Hepatocyte (in vitro differentiated cells): ENCODE data around the gene SMIM13. TPM values are rescaled to one million over a fixed set of nuclear protein-coding genes. Genes with fewer than 3 reads are reported as not detected.

ENCODE experiments used
- DNase-seq: peaks from one replicate; pipeline ENCODE4 v3.0.0-alpha.2; 2016; ENCODE audit warnings: low spot score
- H2AFZ ChIP-seq: fragments of 200-600 bp; sonication (generic); 2 replicates; pipeline ENCODE4 v1.6.0; 2016; ENCODE audit warnings: antibody characterized with exemption, mild to moderate bottlenecking
- H3K27ac ChIP-seq: fragments of 200-600 bp; sonication (generic); 2 replicates; pipeline ENCODE4 v1.5.1; 2016; ENCODE audit warnings: mild to moderate bottlenecking
- H3K27me3 ChIP-seq: fragments of 200-600 bp; sonication (generic); 2 replicates; pipeline ENCODE4 v1.6.1; 2016
- H3K36me3 ChIP-seq: fragments of 200-600 bp; sonication (generic); replicated peaks from 2 replicates; pipeline ENCODE4 v1.5.1; 2016; ENCODE audit warnings: low read depth; ENCODE audit not compliant: insufficient read depth
- H3K4me1 ChIP-seq: fragments of 200-600 bp; sonication (generic); 2 replicates; pipeline ENCODE4 v1.5.1; 2016; ENCODE audit warnings: mild to moderate bottlenecking, moderate library complexity; ENCODE audit not compliant: insufficient read depth
- H3K4me2 ChIP-seq: fragments of 200-600 bp; sonication (generic); 2 replicates; pipeline ENCODE4 v1.6.0; 2016
- H3K4me3 ChIP-seq: fragments of 200-600 bp; sonication (generic); 2 replicates; pipeline ENCODE4 v1.5.1; 2016; ENCODE audit warnings: mild to moderate bottlenecking
- H3K79me2 ChIP-seq: fragments of 200-600 bp; sonication (generic); 2 replicates; pipeline ENCODE4 v1.6.0; 2017; ENCODE audit warnings: mild to moderate bottlenecking
- H3K9me2 ChIP-seq: fragments of 200-600 bp; sonication (generic); replicated peaks from 2 replicates; pipeline ENCODE4 v1.6.0; 2017; ENCODE audit warnings: mild to moderate bottlenecking; ENCODE audit not compliant: insufficient read depth
- H3K9me3 ChIP-seq: fragments of 200-600 bp; sonication (generic); 2 replicates; pipeline ENCODE4 v1.5.1; 2016; ENCODE audit warnings: low read depth, mild to moderate bottlenecking
- H4K20me1 ChIP-seq: fragments of 200-600 bp; sonication (generic); 2 replicates; pipeline ENCODE4 v1.6.0; 2016; ENCODE audit warnings: mild to moderate bottlenecking; ENCODE audit not compliant: insufficient read depth, poor library complexity, severe bottlenecking
- EZH2 ChIP-seq: fragments of 200-600 bp; sonication (generic); IDR thresholded peaks from 2 replicates; pipeline ENCODE4 v1.6.1; 2016; ENCODE audit warnings: antibody characterized with exemption, mild to moderate bottlenecking, borderline replicate concordance
- EZH2phosphoT487 ChIP-seq: fragments of 200-600 bp; sonication (generic); IDR thresholded peaks from one replicate; pipeline ENCODE4 v1.6.1; 2018; ENCODE audit warnings: antibody characterized with exemption, mild to moderate bottlenecking, low read depth, moderate library complexity; ENCODE audit not compliant: unreplicated experiment, severe bottlenecking
- WGBS: methylation state at CpG from one replicate; pipeline ENCODE4 v1.1.6; 2016; ENCODE audit warnings: low lambda C conversion rate; ENCODE audit errors: missing lambda C conversion rate; 5-methylcytosine and 5-hydroxymethylcytosine counted together
- polyA plus RNA-seq: library from polyadenylated mRNA; unstranded; fragments of >200 nt; fragmentation: Nextera tagmentation; extraction: Ambion mirVana; gene quantifications from 2 replicates; pipeline ENCODE4 v1.2.1, GENCODE V29; 2016
- total RNA-seq: library from RNA; depleted of rRNA; stranded (reverse); fragments of >200 nt; gene quantifications from 2 replicates; pipeline ENCODE4 v1.2.3, GENCODE V29; 2014
- TF ChIP-seq, protein P1 (sequence below): fragments of 200-600 bp; sonication (generic); IDR thresholded peaks from 2 replicates; pipeline ENCODE4 v1.5.1; 2016; ENCODE audit warnings: antibody characterized with exemption, mild to moderate bottlenecking; ENCODE audit not compliant: poor library complexity

SMIM13 gene
- total and polyA plus RNA-seq, 2 experiments from 2014 or later = 9.3 to 18.2 TPM

DNA sequence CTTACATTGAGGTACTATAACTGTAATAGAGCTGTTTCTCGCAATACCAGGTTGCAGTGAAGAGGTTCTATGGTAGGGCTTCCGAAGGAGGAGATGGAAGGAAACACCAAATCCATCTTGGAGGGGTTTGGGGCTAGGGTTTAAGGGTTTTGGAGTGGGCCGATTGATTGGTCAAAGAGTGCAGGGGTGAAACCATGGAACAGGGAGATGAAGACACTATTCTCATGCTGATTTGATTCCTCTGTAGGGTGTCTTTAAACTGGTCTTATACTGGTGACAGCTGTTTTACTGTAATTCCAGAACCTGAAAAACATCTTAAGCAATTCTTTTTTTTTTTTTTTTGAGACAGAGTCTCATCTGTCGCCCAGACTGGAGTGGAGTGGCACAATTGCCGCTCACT lies 7.8 kb downstream of the SMIM13 start:
- Histone ChIP-seq H3K9me2 (no peaks in the 10 kb centered on the region), H4K20me1 (peaks cover 4% of the 10 kb centered on the region), H3K9me3 (no peaks in the 10 kb centered on the region), H3K27ac (no peak overlapping the region), H3K4me3 (no peak overlapping the region), H2AFZ (no peak overlapping the region), H3K27me3 (no peaks in the 10 kb centered on the region), H3K4me2 (no peak overlapping the region), H3K36me3 (no peaks in the 10 kb centered on the region), H3K4me1 (no peaks in the 10 kb centered on the region), H3K79me2 (peaks cover 93% of the 10 kb centered on the region)
- no peak for DNase-seq
- WGBS = 98% methylated on average over 5 of the region's 5 CpGs
- TF ChIP-seq EZH2phosphoT487 (no peak), EZH2 (no peak)
- TF ChIP-seq, protein P1, sequence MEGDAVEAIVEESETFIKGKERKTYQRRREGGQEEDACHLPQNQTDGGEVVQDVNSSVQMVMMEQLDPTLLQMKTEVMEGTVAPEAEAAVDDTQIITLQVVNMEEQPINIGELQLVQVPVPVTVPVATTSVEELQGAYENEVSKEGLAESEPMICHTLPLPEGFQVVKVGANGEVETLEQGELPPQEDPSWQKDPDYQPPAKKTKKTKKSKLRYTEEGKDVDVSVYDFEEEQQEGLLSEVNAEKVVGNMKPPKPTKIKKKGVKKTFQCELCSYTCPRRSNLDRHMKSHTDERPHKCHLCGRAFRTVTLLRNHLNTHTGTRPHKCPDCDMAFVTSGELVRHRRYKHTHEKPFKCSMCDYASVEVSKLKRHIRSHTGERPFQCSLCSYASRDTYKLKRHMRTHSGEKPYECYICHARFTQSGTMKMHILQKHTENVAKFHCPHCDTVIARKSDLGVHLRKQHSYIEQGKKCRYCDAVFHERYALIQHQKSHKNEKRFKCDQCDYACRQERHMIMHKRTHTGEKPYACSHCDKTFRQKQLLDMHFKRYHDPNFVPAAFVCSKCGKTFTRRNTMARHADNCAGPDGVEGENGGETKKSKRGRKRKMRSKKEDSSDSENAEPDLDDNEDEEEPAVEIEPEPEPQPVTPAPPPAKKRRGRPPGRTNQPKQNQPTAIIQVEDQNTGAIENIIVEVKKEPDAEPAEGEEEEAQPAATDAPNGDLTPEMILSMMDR = no peak

DNA sequence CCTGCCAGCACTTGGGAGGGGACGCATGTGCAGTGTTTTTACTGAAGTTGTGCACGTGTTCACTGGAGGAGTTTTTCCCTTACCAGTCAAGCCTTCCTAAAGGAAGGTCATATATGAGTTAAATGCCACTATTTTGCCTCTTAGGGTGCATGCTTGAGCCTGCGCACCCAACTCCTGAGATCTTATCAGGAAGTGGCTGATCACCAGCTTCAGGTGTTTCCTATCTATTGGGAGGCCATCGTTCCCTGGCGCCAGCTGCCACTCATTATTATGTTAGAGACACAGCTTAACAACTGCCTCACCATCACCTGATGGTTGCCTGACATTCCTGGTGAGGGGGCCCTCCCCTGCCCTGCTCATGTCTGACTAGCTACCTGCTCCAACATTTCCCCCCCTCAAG lies 9.4 kb downstream of the SMIM13 start:
- H3K79me2 ChIP-seq = peaks cover 96% of the 10 kb centered on the region
- no peak for DNase-seq

DNA sequence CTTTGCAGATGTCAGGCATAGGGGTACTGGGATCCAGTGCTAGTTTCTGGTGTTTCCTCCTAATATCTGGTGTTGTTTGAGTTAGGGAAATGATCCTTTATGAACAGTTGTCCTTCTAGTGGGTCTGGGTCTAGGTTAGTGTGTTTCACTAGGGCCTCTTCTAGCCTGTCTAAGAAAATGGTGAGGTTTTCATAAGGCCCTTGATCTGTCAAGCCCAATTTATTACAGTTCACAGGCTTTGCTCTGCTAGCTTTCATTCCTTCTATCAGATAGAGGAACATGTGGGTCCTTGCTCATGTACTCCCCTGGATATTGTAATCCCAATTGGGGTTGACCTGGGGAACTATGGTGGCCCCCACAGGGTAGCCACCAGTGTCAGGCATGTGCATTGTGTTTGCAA lies 15.1 kb downstream of the SMIM13 start:
- H3K27ac ChIP-seq = no peak overlapping the region
- H2AFZ ChIP-seq = no peak overlapping the region
- H3K79me2 ChIP-seq = peaks cover 78% of the 10 kb centered on the region
- peaks cover 3% of the 10 kb centered on the region for H4K20me1 ChIP-seq
- H3K4me1 ChIP-seq = peaks cover 7% of the 10 kb centered on the region
- no peak overlapping the region for H3K4me3 ChIP-seq
- no peaks in the 10 kb centered on the region for H3K9me2 ChIP-seq
- H3K36me3 ChIP-seq = no peaks in the 10 kb centered on the region
- H3K4me2 ChIP-seq = no peak overlapping the region
- DNase-seq = no peak
- H3K27me3 ChIP-seq = no peaks in the 10 kb centered on the region
- H3K9me3 ChIP-seq = no peaks in the 10 kb centered on the region
- TF ChIP-seq, protein P1 = no peak
- TF ChIP-seq EZH2phosphoT487 (no peak), EZH2 (no peak)

More for the DNA sequence above, 9.4 kb downstream of the SMIM13 start:
- Histone ChIP-seq H2AFZ (no peak overlapping the region), H3K27me3 (no peaks in the 10 kb centered on the region), H3K27ac (no peak overlapping the region), H4K20me1 (peaks cover 4% of the 10 kb centered on the region), H3K9me3 (no peaks in the 10 kb centered on the region), H3K9me2 (no peaks in the 10 kb centered on the region), H3K4me1 (no peaks in the 10 kb centered on the region), H3K4me2 (no peak overlapping the region), H3K36me3 (no peaks in the 10 kb centered on the region), H3K4me3 (no peak overlapping the region)
- no peak for TF ChIP-seq EZH2phosphoT487
- no peak for TF ChIP-seq EZH2
- TF ChIP-seq, protein P1 = no peak
- 98% methylated on average over 5 of the region's 5 CpGs for WGBS
